Measurements from ENCODE around the gene CHN2. TPM values are rescaled to one million over a fixed set of nuclear protein-coding genes. Genes with fewer than 3 reads are reported as not detected.

The CHN2 gene
- polyA plus RNA-seq, 1 experiment, result not detected

GRCh38 chr7:29229066-29229465 lies 34.5 kb downstream of the CHN2 start:
- Histone ChIP-seq H3K27me3 (ENCODE audit: control insufficient read depth, insufficient read depth, low read length) (no peaks in the 10 kb centered on the region), H3K9me3 (ENCODE audit: control insufficient read depth, insufficient read depth, low read length) (no peaks in the 10 kb centered on the region), H3K4me3 (ENCODE audit: low read depth, low read length) (no peak overlapping the region), H3K27ac (ENCODE audit: low read depth, low read length) (no peak overlapping the region)
- TF ChIP-seq CTCF (IDR thresholded peaks at IDR 0.05; ENCODE audit: low read depth, low read length), result no peak
- DNase-seq (ENCODE audit: low read depth, low spot score), result no peak
- ChIA-PET POLR2A (no interaction called here), CTCF (no interaction called here)

- POLR2A ChIA-PET, result no interaction called here
- H3K27ac ChIP-seq (ENCODE audit: low read depth, low read length), result no peak overlapping the region
- DNase-seq (ENCODE audit: low read depth, low spot score), result no peak
- H3K27me3 ChIP-seq (ENCODE audit: control insufficient read depth, insufficient read depth, low read length), result no peaks in the 10 kb centered on the region
- CTCF ChIA-PET, result no interaction called here
- TF ChIP-seq CTCF (IDR thresholded peaks at IDR 0.05; ENCODE audit: low read depth, low read length), result no peak
- H3K4me3 ChIP-seq (ENCODE audit: low read depth, low read length), result no peak overlapping the region
- H3K9me3 ChIP-seq (ENCODE audit: control insufficient read depth, insufficient read depth, low read length), result no peaks in the 10 kb centered on the region
These were observed 35.4 kb downstream of the CHN2 start for GRCh38 chr7:29229946-29230345.

GRCh38 chr7:29230871-29231345 lies 36.3 kb downstream of the CHN2 start:
- Histone ChIP-seq H3K9me3 (ENCODE audit: control insufficient read depth, insufficient read depth, low read length) (no peaks in the 10 kb centered on the region), H3K27me3 (ENCODE audit: control insufficient read depth, insufficient read depth, low read length) (no peaks in the 10 kb centered on the region), H3K4me3 (ENCODE audit: low read depth, low read length) (no peak overlapping the region), H3K27ac (ENCODE audit: low read depth, low read length) (no peak overlapping the region)
- POLR2A ChIA-PET, result no interaction called here
- CTCF ChIA-PET, result interaction anchor here (1.1 to 1.5 kb wide), 2 partner anchors 178 to 309 kb away, joined by 3 read pairs; no protein-coding TSS in a partner anchor
- no peak for TF ChIP-seq CTCF (IDR thresholded peaks at IDR 0.05; ENCODE audit: low read depth, low read length)
- DNase-seq (ENCODE audit: low read depth, low spot score), result no peak

GRCh38 chr7:29231671-29232232 lies 37.2 kb downstream of the CHN2 start:
- Histone ChIP-seq H3K9me3 (ENCODE audit: control insufficient read depth, insufficient read depth, low read length) (no peaks in the 10 kb centered on the region), H3K27me3 (ENCODE audit: control insufficient read depth, insufficient read depth, low read length) (no peaks in the 10 kb centered on the region), H3K27ac (ENCODE audit: low read depth, low read length) (no peak overlapping the region), H3K4me3 (ENCODE audit: low read depth, low read length) (no peak overlapping the region)
- no peak for TF ChIP-seq CTCF (IDR thresholded peaks at IDR 0.05; ENCODE audit: low read depth, low read length)
- ChIA-PET CTCF (interaction anchor here (1.1 to 1.5 kb wide), 2 partner anchors 177 to 310 kb away, joined by 3 read pairs; no protein-coding TSS in a partner anchor), POLR2A (no interaction called here)
- no peak for DNase-seq (ENCODE audit: low read depth, low spot score)

- CTCF ChIA-PET, result no interaction called here
- TF ChIP-seq CTCF (IDR thresholded peaks at IDR 0.05; ENCODE audit: low read depth, low read length), result no peak
- H3K4me3 ChIP-seq (ENCODE audit: low read depth, low read length), result no peak overlapping the region
- H3K9me3 ChIP-seq (ENCODE audit: control insufficient read depth, insufficient read depth, low read length), result no peaks in the 10 kb centered on the region
- POLR2A ChIA-PET, result no interaction called here
- no peak overlapping the region for H3K27ac ChIP-seq (ENCODE audit: low read depth, low read length)
- no peak for DNase-seq (ENCODE audit: low read depth, low spot score)
- no peaks in the 10 kb centered on the region for H3K27me3 ChIP-seq (ENCODE audit: control insufficient read depth, insufficient read depth, low read length)
These were observed 39.9 kb downstream of the CHN2 start for GRCh38 chr7:29234438-29234837.

Data from AG04450 (cell line).